K562 (cell line): ENCODE measurements around the gene SNX4. TPM values are rescaled to one million over a fixed set of nuclear protein-coding genes. Genes with fewer than 3 reads are reported as not detected.
A peak's percentile ranks its signal among the peaks of the same experiment; 100 is the strongest.

Source experiments
- CBX1 ChIP-seq: sonication (generic); IDR thresholded peaks from 2 replicates; pipeline ENCODE4 v1.6.1; 2016; ENCODE audit warnings: antibody characterized with exemption, low read depth, mild to moderate bottlenecking
- CEBPB ChIP-seq: fragments of 450-650 bp; IDR thresholded peaks from 2 replicates; pipeline ENCODE4 v1.6.1; 2016; ENCODE audit warnings: missing genetic modification characterization, missing compliant biosample characterization
- FOXK2 ChIP-seq, 2 experiments: fragments of 450-650 bp; IDR thresholded peaks in 1 of 2; conservative IDR thresholded peaks in 1 of 2; 2 replicates each; pipeline ENCODE4 v1.6.1; 2016; ENCODE audit warnings: low read depth in 2 of 2, mild to moderate bottlenecking in 1 of 2
- HDAC1 ChIP-seq, 2 experiments: fragments of 450-650 bp; IDR thresholded peaks; 2 replicates each; pipeline ENCODE4 v1.6.1; 2016 to 2017; ENCODE audit warnings: inconsistent platforms in 1 of 2, mild to moderate bottlenecking in 1 of 2, moderate library complexity in 1 of 2
- KLF6 ChIP-seq: fragments of 250-450 bp; sonication (Bioruptor Pico); IDR thresholded peaks from 2 replicates; pipeline ENCODE4 v1.4.0; 2020; ENCODE audit warnings: mild to moderate bottlenecking, moderate library complexity, borderline replicate concordance
- MED1 ChIP-seq: sonication (generic); formaldehyde crosslinking; IDR thresholded peaks from 2 replicates; pipeline ENCODE4 v1.8.1; 2023; ENCODE audit warnings: missing genetic modification reagents, borderline replicate concordance
- SMARCA5 ChIP-seq: fragments of 450-650 bp; IDR thresholded peaks from 2 replicates; pipeline ENCODE4 v1.6.1; 2016
- SUPT5H ChIP-seq: fragments of 450-650 bp; IDR thresholded peaks from 2 replicates; pipeline ENCODE4 v1.6.1; 2016
- ZFP1 ChIP-seq: fragments of 450-650 bp; formaldehyde crosslinking; IDR thresholded peaks from 2 replicates; pipeline ENCODE4 v1.4.0; 2020; ENCODE audit warnings: mild to moderate bottlenecking, mixed read lengths
- ZNF217 ChIP-seq: sonication (generic); formaldehyde crosslinking; IDR thresholded peaks from 2 replicates; pipeline ENCODE4 v1.8.0; 2022; ENCODE audit warnings: mild to moderate bottlenecking, missing genetic modification reagents
- ZNF311 ChIP-seq: fragments of 250-450 bp; sonication (Bioruptor Pico); IDR thresholded peaks from 2 replicates; pipeline ENCODE4 v1.4.0; 2020; ENCODE audit warnings: mild to moderate bottlenecking, moderate library complexity
- ZNF41 ChIP-seq: fragments of 250-450 bp; sonication (Bioruptor Pico); conservative IDR thresholded peaks from 2 replicates; pipeline ENCODE4 v1.4.0; 2020; ENCODE audit warnings: mild to moderate bottlenecking
- polyA plus RNA-seq, 8 experiments: library from polyadenylated mRNA; depleted of rRNA in 4 of 8; stranded (reverse) in 5 of 8; unstranded in 3 of 8; fragments of >200 nt; fragmentation: Nextera tagmentation in 2 of 8; fragmentation: Illumina TruSeq in 1 of 8; extraction: Ambion mirVana in 2 of 8; extraction: Trizol in 1 of 8; gene quantifications; 2 replicates each; pipeline versions ENCODE4 v1.2.1 to v1.2.3, GENCODE V29; 2011 to 2014; ENCODE audit warnings: inconsistent platforms in 1 of 8, missing spikeins in 1 of 8
- total RNA-seq, 7 experiments: library from RNA; depleted of rRNA in 6 of 7; stranded (reverse); fragments of >200 nt in 6 of 7; fragmentation: Illumina TruSeq in 2 of 7; extraction: Trizol in 2 of 7; gene quantifications; 2 replicates each; pipeline versions ENCODE4 v1.2.1 to v1.2.3, GENCODE V29; 2011 to 2021; ENCODE audit warnings: low replicate concordance in 1 of 7
- TF ChIP-seq, protein P1 (sequence below), 2 experiments: fragments of 450-650 bp; IDR thresholded peaks; 2 replicates each; pipeline ENCODE4 v1.6.1; 2018; ENCODE audit warnings: mild to moderate bottlenecking in 2 of 2, low read depth in 1 of 2; ENCODE audit not compliant: partially characterized antibody in 2 of 2
- TF ChIP-seq, protein P2 (sequence below): sonication (generic); formaldehyde crosslinking; IDR thresholded peaks from 2 replicates; pipeline ENCODE4 v1.8.0; 2022; ENCODE audit warnings: mild to moderate bottlenecking, missing genetic modification reagents
- TF ChIP-seq, protein P3 (sequence below): fragments of 250-450 bp; sonication (Bioruptor Pico); IDR thresholded peaks from 2 replicates; pipeline ENCODE4 v1.8.0; 2021; ENCODE audit warnings: mild to moderate bottlenecking, moderate library complexity

Gene SNX4
- total and polyA plus RNA-seq, 9 of the 15 experiments (the other 6 are each of a cell fraction or from before 2014, with no cell fraction given) = 11.4 to 40.3 (median 30.0) TPM

- no peak for TF ChIP-seq ZNF217 (CRISPR knock-in tag)
- TF ChIP-seq, protein P1, sequence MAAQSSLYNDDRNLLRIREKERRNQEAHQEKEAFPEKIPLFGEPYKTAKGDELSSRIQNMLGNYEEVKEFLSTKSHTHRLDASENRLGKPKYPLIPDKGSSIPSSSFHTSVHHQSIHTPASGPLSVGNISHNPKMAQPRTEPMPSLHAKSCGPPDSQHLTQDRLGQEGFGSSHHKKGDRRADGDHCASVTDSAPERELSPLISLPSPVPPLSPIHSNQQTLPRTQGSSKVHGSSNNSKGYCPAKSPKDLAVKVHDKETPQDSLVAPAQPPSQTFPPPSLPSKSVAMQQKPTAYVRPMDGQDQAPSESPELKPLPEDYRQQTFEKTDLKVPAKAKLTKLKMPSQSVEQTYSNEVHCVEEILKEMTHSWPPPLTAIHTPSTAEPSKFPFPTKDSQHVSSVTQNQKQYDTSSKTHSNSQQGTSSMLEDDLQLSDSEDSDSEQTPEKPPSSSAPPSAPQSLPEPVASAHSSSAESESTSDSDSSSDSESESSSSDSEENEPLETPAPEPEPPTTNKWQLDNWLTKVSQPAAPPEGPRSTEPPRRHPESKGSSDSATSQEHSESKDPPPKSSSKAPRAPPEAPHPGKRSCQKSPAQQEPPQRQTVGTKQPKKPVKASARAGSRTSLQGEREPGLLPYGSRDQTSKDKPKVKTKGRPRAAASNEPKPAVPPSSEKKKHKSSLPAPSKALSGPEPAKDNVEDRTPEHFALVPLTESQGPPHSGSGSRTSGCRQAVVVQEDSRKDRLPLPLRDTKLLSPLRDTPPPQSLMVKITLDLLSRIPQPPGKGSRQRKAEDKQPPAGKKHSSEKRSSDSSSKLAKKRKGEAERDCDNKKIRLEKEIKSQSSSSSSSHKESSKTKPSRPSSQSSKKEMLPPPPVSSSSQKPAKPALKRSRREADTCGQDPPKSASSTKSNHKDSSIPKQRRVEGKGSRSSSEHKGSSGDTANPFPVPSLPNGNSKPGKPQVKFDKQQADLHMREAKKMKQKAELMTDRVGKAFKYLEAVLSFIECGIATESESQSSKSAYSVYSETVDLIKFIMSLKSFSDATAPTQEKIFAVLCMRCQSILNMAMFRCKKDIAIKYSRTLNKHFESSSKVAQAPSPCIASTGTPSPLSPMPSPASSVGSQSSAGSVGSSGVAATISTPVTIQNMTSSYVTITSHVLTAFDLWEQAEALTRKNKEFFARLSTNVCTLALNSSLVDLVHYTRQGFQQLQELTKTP (IDR thresholded peaks at IDR 0.05; ENCODE audit: low read depth in 1 of 2, partially characterized antibody in 2 of 2) = peak in 1 of 2 experiments; percentile 89
- TF ChIP-seq MED1 (CRISPR knock-in tag) = no peak
- TF ChIP-seq CBX1 = 0 out of 2 replicates have a peak, but pooled peaks have one; percentile 30
- TF ChIP-seq, protein P2, sequence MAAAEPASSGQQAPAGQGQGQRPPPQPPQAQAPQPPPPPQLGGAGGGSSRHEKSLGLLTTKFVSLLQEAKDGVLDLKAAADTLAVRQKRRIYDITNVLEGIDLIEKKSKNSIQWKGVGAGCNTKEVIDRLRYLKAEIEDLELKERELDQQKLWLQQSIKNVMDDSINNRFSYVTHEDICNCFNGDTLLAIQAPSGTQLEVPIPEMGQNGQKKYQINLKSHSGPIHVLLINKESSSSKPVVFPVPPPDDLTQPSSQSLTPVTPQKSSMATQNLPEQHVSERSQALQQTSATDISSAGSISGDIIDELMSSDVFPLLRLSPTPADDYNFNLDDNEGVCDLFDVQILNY = no peak
- peak; percentile 76; the same call in 1 of the 2 replicates for TF ChIP-seq ZNF311 (CRISPR knock-in tag)
- TF ChIP-seq CEBPB (tag) = peak; percentile 69
- no peak for TF ChIP-seq SUPT5H
- TF ChIP-seq, protein P3, sequence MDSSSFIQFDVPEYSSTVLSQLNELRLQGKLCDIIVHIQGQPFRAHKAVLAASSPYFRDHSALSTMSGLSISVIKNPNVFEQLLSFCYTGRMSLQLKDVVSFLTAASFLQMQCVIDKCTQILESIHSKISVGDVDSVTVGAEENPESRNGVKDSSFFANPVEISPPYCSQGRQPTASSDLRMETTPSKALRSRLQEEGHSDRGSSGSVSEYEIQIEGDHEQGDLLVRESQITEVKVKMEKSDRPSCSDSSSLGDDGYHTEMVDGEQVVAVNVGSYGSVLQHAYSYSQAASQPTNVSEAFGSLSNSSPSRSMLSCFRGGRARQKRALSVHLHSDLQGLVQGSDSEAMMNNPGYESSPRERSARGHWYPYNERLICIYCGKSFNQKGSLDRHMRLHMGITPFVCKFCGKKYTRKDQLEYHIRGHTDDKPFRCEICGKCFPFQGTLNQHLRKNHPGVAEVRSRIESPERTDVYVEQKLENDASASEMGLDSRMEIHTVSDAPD = no peak
- no peak for TF ChIP-seq ZFP1
- no peak for TF ChIP-seq SMARCA5
- TF ChIP-seq KLF6 (CRISPR knock-in tag) = no peak
- no peak for TF ChIP-seq FOXK2 (conservative IDR thresholded peaks at IDR 0.05 in 1 of 2, IDR thresholded peaks at IDR 0.05 in 1 of 2; ENCODE audit: low read depth in 2 of 2)
- TF ChIP-seq HDAC1 (IDR thresholded peaks at IDR 0.05) = peak in 1 of 2 experiments; percentile 95; a peak in 2 of 4 replicates
- TF ChIP-seq ZNF41 (CRISPR knock-in tag) = no peak
These were observed 86.9 kb downstream of the SNX4 start (continued) for GRCh38 chr3:125433091-125433534.
